ENCODE results near the gene GRIK1. TPM values are rescaled to one million over a fixed set of nuclear protein-coding genes. Genes with fewer than 3 reads are reported as not detected.

Gene GRIK1
- total and polyA plus RNA-seq, 2 donors (not counting 1 experiment from before 2014, with no cell fraction given): not detected

DNA sequence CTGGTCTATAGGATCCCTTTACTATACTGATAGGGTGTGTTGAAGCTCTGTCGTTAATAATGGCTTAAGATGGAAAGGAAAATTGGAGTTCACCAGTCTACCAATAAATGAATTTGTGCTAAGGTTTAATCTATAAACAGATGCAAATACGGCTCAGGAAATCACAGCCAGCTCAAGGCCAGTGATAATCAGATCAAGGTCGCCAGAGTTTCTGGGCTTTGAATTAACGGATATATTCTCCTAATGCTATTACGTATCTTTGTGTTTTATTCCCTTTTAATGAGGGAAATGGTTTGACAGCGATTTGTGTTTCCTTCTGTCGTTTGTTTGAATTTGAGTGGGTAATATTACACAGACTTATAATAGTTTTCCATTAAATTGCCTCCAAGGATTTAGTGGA lies 361.5 kb downstream of the GRIK1 start:
- TF ChIP-seq, protein P1, sequence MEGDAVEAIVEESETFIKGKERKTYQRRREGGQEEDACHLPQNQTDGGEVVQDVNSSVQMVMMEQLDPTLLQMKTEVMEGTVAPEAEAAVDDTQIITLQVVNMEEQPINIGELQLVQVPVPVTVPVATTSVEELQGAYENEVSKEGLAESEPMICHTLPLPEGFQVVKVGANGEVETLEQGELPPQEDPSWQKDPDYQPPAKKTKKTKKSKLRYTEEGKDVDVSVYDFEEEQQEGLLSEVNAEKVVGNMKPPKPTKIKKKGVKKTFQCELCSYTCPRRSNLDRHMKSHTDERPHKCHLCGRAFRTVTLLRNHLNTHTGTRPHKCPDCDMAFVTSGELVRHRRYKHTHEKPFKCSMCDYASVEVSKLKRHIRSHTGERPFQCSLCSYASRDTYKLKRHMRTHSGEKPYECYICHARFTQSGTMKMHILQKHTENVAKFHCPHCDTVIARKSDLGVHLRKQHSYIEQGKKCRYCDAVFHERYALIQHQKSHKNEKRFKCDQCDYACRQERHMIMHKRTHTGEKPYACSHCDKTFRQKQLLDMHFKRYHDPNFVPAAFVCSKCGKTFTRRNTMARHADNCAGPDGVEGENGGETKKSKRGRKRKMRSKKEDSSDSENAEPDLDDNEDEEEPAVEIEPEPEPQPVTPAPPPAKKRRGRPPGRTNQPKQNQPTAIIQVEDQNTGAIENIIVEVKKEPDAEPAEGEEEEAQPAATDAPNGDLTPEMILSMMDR (IDR thresholded peaks at IDR 0.05): no peak
- TF ChIP-seq EZH2 (IDR thresholded peaks at IDR 0.05; ENCODE audit: borderline replicate concordance, insufficient read depth, low read depth, low read length, poor library complexity, severe bottlenecking): no peak
- Histone ChIP-seq H4K20me1 (ENCODE audit: control insufficient read depth, insufficient read depth, low read length, poor library complexity, severe bottlenecking) (no peaks in the 10 kb centered on the region), H3K27me3 (replicated peaks in 1 of 4; ENCODE audit: control extremely low read depth in 1 of 4, control insufficient read depth in 3 of 4, insufficient read depth in 4 of 4, low read length in 3 of 4) (no peaks in the 10 kb centered on the region), H3K9ac (ENCODE audit: low read length) (no peak overlapping the region), H3K4me2 (replicated peaks; ENCODE audit: low read depth, low read length, poor library complexity, severe bottlenecking) (no peak overlapping the region), H3K36me3 (replicated peaks in 1 of 2; ENCODE audit: control extremely low read depth in 1 of 2, control insufficient read depth in 1 of 2, extremely low read depth in 1 of 2, insufficient read depth in 2 of 2, low read length in 1 of 2) (no peaks in the 10 kb centered on the region), H3K79me2 (ENCODE audit: control insufficient read depth, insufficient read depth, low read length) (no peaks in the 10 kb centered on the region), H3K9me3 (ENCODE audit: control extremely low read depth in 1 of 3, control insufficient read depth in 2 of 3, insufficient read depth in 1 of 3, low read length in 2 of 3) (no peaks in the 10 kb centered on the region), H3K27ac (ENCODE audit: low read length in 2 of 2) (no peak overlapping the region), H3K4me1 (ENCODE audit: control insufficient read depth in 2 of 2, insufficient read depth in 2 of 2, low read length in 2 of 2) (no peaks in the 10 kb centered on the region), H2AFZ (ENCODE audit: insufficient read depth, low read depth, low read length, poor library complexity, severe bottlenecking) (no peak overlapping the region), H3K4me3 (ENCODE audit: control extremely low read depth in 1 of 5, extremely low read depth in 1 of 5, insufficient read depth in 1 of 5, low read depth in 2 of 5, low read length in 4 of 5) (no peak overlapping the region)
- Mint-ChIP-seq H3K4me1 (no peaks in the 10 kb centered on the region), H3K27ac (no peak overlapping the region), H3K9me3 (ENCODE audit: insufficient read depth) (no peaks in the 10 kb centered on the region), H3K27me3 (no peaks in the 10 kb centered on the region), H3K4me3 (no peak overlapping the region)
- intact Hi-C loops (cut with micrococcal nuclease): no loop called here
- ChIA-PET POLR2A (no interaction called here), CTCF (no interaction called here)
- DNase-seq (no peak), ATAC-seq (ENCODE audit: low read depth) (no peak)
- WGBS (ENCODE audit: insufficient coverage): 100% methylated on average over 1 of the region's 7 CpGs

DNA sequence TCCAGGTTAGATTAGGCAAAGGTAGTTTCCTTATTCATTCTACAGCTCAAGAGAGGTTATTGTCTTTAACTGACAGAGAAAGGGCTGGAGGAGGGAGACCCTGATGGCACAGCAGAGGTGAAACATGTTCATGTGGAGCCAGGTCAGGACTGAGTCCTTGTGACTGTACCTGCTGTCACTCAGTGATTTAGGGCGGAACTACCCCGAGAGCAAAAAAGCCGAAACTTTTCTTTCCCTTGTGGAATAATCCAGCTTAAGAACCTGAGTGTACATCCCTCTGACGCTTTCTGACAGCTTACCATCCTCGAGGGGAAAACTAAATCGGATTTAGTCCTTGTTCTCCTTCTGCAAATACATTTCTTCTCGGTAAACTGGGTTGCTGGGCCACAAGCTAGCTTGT lies 367.8 kb downstream of the GRIK1 start:
- no peak overlapping the region for H3K27ac Mint-ChIP-seq
- ATAC-seq (ENCODE audit: low read depth): no peak
- no peak overlapping the region for H3K4me3 Mint-ChIP-seq
- H3K4me1 Mint-ChIP-seq: no peaks in the 10 kb centered on the region
- H4K20me1 ChIP-seq (ENCODE audit: control insufficient read depth, insufficient read depth, low read length, poor library complexity, severe bottlenecking): no peaks in the 10 kb centered on the region
- H3K79me2 ChIP-seq (ENCODE audit: control insufficient read depth, insufficient read depth, low read length): no peaks in the 10 kb centered on the region
- no peaks in the 10 kb centered on the region for H3K9me3 ChIP-seq (ENCODE audit: control extremely low read depth in 1 of 3, control insufficient read depth in 2 of 3, insufficient read depth in 1 of 3, low read length in 2 of 3)
- H3K4me2 ChIP-seq (replicated peaks; ENCODE audit: low read depth, low read length, poor library complexity, severe bottlenecking): no peak overlapping the region
- ChIA-PET POLR2A (no interaction called here), CTCF (no interaction called here)
- no peaks in the 10 kb centered on the region for H3K27me3 Mint-ChIP-seq
- no peaks in the 10 kb centered on the region for H3K4me1 ChIP-seq (ENCODE audit: control insufficient read depth in 2 of 2, insufficient read depth in 2 of 2, low read length in 2 of 2)
- H3K9ac ChIP-seq (ENCODE audit: low read length): no peak overlapping the region
- TF ChIP-seq, protein P1 (IDR thresholded peaks at IDR 0.05): no peak
- TF ChIP-seq EZH2 (IDR thresholded peaks at IDR 0.05; ENCODE audit: borderline replicate concordance, insufficient read depth, low read depth, low read length, poor library complexity, severe bottlenecking): no peak
- no peaks in the 10 kb centered on the region for H3K9me3 Mint-ChIP-seq (ENCODE audit: insufficient read depth)
- H3K36me3 ChIP-seq (replicated peaks in 1 of 2; ENCODE audit: control extremely low read depth in 1 of 2, control insufficient read depth in 1 of 2, extremely low read depth in 1 of 2, insufficient read depth in 2 of 2, low read length in 1 of 2): no peaks in the 10 kb centered on the region
- WGBS (ENCODE audit: insufficient coverage): 66% methylated on average over 6 of the region's 7 CpGs
- no peak overlapping the region for H2AFZ ChIP-seq (ENCODE audit: insufficient read depth, low read depth, low read length, poor library complexity, severe bottlenecking)
- H3K4me3 ChIP-seq (ENCODE audit: control extremely low read depth in 1 of 5, extremely low read depth in 1 of 5, insufficient read depth in 1 of 5, low read depth in 2 of 5, low read length in 4 of 5): no peak overlapping the region
- intact Hi-C loops (cut with micrococcal nuclease): no loop called here
- H3K27me3 ChIP-seq (replicated peaks in 1 of 4; ENCODE audit: control extremely low read depth in 1 of 4, control insufficient read depth in 3 of 4, insufficient read depth in 4 of 4, low read length in 3 of 4): no peaks in the 10 kb centered on the region
- no peak overlapping the region for H3K27ac ChIP-seq (ENCODE audit: low read length in 2 of 2)
- DNase-seq: no peak
